ENCODE data around the gene SUN3. TPM values are rescaled to one million over a fixed set of nuclear protein-coding genes. Genes with fewer than 3 reads are reported as not detected.

The SUN3 gene
- total and polyA plus RNA-seq, 2 of the 13 experiments (the other 11 are each of a cell fraction or from before 2014, with no cell fraction given), result not detected

DNA sequence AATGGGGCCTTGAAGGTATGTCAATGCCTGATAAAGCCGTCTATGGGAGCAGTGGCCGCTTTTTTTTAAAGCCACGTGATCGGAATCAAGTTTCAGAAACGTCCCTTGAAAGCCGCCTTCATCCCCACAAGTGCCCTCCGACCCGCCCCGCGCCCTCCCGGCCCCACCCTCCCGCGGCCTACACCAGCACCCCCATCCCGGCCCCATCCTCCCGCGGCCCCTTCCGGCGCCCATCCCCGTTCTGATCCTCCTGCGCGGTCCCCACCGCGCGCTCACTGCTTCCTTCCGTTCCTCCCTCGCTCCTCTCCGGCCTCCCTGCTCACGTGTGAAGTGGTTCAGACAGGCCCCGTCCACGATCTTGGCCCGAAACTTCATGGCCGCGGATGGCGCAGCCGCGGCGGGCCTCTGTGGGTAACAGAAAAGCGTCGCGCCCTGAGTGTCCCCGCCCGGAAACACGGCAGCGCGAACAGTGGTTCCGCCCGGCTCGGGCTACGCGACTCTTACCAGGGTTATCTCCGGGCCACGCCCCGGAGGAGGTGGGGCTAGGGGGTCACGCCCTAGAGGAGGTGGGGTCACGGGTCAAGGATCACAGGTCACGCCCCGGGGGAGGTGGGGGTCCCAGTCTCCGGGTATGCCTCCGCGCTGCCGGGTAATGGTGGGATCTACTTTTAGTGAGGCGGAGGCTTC, 49.6 kb downstream of the SUN3 start, which contains the start of gene HUS1 (continued):
- no peak for TF ChIP-seq ZNF646 (CRISPR knock-in tag; IDR thresholded peaks at IDR 0.05)
- TF ChIP-seq MIXL1 (CRISPR knock-in tag; IDR thresholded peaks at IDR 0.05), result peak; percentile 70
- TF ChIP-seq TCF7 (IDR thresholded peaks at IDR 0.05; ENCODE audit: low read depth), result no peak
- TF ChIP-seq, protein P1, sequence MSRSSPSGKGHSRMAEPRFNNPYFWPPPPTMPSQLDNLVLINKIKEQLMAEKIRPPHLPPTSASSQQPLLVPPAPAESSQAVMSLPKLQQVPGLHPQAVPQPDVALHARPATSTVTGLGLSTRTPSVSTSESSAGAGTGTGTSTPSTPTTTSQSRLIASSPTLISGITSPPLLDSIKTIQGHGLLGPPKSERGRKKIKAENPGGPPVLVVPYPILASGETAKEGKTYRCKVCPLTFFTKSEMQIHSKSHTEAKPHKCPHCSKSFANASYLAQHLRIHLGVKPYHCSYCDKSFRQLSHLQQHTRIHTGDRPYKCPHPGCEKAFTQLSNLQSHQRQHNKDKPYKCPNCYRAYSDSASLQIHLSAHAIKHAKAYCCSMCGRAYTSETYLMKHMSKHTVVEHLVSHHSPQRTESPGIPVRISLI (CRISPR knock-in tag; IDR thresholded peaks at IDR 0.05; ENCODE audit: borderline replicate concordance), result peak; percentile 63; the same call in 1 of the 2 replicates
- TF ChIP-seq NR2F1 (CRISPR knock-in tag; IDR thresholded peaks at IDR 0.05), result peak; percentile 96 to 98
- peak; percentile 45; the same call in 1 of the 2 replicates for TF ChIP-seq CBX2 (IDR thresholded peaks at IDR 0.05; ENCODE audit: low read depth, low read length)
- no peak for TF ChIP-seq CBX2 (CRISPR knock-in tag; IDR thresholded peaks at IDR 0.05; ENCODE audit: low read depth)
- TF ChIP-seq MXD1 (CRISPR knock-in tag; IDR thresholded peaks at IDR 0.05), result 0 out of 2 replicates have a peak, but pooled peaks have one; percentile 71
- TF ChIP-seq ZNF441 (CRISPR knock-in tag; IDR thresholded peaks at IDR 0.05; ENCODE audit: borderline replicate concordance), result peak; percentile 79
- TF ChIP-seq SMARCC2 (IDR thresholded peaks at IDR 0.05), result no peak
- TF ChIP-seq TOE1 (CRISPR knock-in tag; IDR thresholded peaks at IDR 0.05), result peak; percentile 69; the same call in 1 of the 2 replicates
- TF ChIP-seq, protein P2, sequence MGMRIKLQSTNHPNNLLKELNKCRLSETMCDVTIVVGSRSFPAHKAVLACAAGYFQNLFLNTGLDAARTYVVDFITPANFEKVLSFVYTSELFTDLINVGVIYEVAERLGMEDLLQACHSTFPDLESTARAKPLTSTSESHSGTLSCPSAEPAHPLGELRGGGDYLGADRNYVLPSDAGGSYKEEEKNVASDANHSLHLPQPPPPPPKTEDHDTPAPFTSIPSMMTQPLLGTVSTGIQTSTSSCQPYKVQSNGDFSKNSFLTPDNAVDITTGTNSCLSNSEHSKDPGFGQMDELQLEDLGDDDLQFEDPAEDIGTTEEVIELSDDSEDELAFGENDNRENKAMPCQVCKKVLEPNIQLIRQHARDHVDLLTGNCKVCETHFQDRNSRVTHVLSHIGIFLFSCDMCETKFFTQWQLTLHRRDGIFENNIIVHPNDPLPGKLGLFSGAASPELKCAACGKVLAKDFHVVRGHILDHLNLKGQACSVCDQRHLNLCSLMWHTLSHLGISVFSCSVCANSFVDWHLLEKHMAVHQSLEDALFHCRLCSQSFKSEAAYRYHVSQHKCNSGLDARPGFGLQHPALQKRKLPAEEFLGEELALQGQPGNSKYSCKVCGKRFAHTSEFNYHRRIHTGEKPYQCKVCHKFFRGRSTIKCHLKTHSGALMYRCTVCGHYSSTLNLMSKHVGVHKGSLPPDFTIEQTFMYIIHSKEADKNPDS (CRISPR knock-in tag; IDR thresholded peaks at IDR 0.05), result no peak
- no peak for TF ChIP-seq ZNF329 (CRISPR knock-in tag; IDR thresholded peaks at IDR 0.05; ENCODE audit: low read depth)
- TF ChIP-seq POLR2AphosphoS2 (IDR thresholded peaks at IDR 0.05; ENCODE audit: low read depth, low read length), result no peak
- 0 out of 2 replicates have a peak, but pooled peaks have one; percentile 21 for TF ChIP-seq DPF2 (CRISPR knock-in tag; IDR thresholded peaks at IDR 0.05; ENCODE audit: borderline replicate concordance, low read depth)
- peak; percentile 82; the same call in 1 of the 2 replicates for TF ChIP-seq MXD4 (CRISPR knock-in tag; IDR thresholded peaks at IDR 0.05)
- no peak for TF ChIP-seq ZNF326 (CRISPR knock-in tag; IDR thresholded peaks at IDR 0.05; ENCODE audit: borderline replicate concordance)
- TF ChIP-seq ZZZ3 (CRISPR knock-in tag; IDR thresholded peaks at IDR 0.05; ENCODE audit: borderline replicate concordance), result peak; percentile 98; the same call in 1 of the 2 replicates
- TF ChIP-seq ZNF484 (CRISPR knock-in tag; IDR thresholded peaks at IDR 0.05; ENCODE audit: borderline replicate concordance, low read depth), result no peak

All from HepG2 (cell line).